ENCODE results near the gene OGFR. TPM values are rescaled to one million over a fixed set of nuclear protein-coding genes. Genes with fewer than 3 reads are reported as not detected.

The OGFR gene
- total and polyA plus RNA-seq, 8 donors, result 23.2 to 58.3 (median 31.6) TPM

- DNase-seq, result no peak
- H3K27me3 ChIP-seq, result peaks cover 0 to 11% of the 10 kb centered on the region in 2 donors
- H3K9me3 ChIP-seq, result no peaks in the 10 kb centered on the region
- H3K4me3 ChIP-seq, result no peak overlapping the region
- TF ChIP-seq, protein P1, sequence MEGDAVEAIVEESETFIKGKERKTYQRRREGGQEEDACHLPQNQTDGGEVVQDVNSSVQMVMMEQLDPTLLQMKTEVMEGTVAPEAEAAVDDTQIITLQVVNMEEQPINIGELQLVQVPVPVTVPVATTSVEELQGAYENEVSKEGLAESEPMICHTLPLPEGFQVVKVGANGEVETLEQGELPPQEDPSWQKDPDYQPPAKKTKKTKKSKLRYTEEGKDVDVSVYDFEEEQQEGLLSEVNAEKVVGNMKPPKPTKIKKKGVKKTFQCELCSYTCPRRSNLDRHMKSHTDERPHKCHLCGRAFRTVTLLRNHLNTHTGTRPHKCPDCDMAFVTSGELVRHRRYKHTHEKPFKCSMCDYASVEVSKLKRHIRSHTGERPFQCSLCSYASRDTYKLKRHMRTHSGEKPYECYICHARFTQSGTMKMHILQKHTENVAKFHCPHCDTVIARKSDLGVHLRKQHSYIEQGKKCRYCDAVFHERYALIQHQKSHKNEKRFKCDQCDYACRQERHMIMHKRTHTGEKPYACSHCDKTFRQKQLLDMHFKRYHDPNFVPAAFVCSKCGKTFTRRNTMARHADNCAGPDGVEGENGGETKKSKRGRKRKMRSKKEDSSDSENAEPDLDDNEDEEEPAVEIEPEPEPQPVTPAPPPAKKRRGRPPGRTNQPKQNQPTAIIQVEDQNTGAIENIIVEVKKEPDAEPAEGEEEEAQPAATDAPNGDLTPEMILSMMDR (IDR thresholded peaks at IDR 0.05), result no peak
- no peak overlapping the region for H3K27ac ChIP-seq
- no peaks in the 10 kb centered on the region for H3K36me3 ChIP-seq
- H3K4me1 ChIP-seq, result peaks cover 0 to 52% of the 10 kb centered on the region in 2 donors
- ATAC-seq, result no peak
- intact Hi-C loops (cut with DNase I), result loop anchor here in 1 of 2 donors (5.0 kb wide), 1 partner anchor 123 kb away; no protein-coding TSS in a partner anchor
These were observed 14.6 kb upstream of the OGFR start for GRCh38 chr20:62790075-62790474.

DNA sequence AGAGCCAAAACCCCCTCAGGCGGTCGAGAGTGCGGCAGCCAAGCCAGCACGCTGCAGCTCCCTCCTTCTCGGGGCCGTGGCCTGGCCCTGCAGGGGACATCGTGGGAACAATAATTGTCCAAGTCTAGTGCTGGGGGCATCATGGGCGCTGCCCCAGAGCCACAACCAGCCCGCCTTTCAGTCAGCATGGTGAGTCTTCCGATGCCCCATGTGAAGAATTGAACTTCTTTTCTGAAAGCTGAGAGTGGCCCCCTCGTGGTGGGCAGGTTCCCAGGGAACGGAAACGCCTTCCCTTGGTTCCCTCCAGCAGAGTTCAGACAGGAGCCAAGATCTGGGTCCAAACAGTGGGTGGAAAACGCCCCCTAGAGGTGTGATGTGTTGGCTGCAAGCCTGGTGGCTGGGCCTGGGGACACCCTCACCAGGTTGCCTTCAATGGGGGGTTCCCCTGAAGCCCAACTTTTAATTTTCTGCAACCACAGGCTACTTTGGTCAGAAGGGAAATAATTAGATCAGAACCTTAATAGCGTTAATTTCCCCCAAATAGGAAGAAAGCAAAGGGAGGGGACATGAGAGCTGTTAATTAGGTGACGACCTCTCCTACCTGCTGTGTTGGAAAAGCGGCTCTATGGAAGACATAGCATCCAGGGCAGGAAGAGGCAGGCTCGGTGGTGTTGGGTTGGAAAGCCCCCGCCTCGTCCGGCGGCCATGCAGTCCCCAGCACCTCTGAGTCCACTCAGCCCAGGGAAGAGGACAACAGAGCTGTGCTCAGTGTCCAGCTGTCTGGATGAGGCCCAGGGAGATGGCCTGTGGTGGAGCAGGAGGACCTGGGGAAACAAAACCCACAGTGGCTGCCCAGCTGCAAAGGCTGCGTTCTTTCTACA is 13.1 kb upstream of the OGFR start:
- intact Hi-C loops (cut with DNase I), result loop anchor here in 1 of 2 donors (5.0 kb wide), 1 partner anchor 124 kb away; no protein-coding TSS in a partner anchor
- peaks cover 0 to 52% of the 10 kb centered on the region in 2 donors for H3K4me1 ChIP-seq
- no peaks in the 10 kb centered on the region for H3K9me3 ChIP-seq
- no peaks in the 10 kb centered on the region for H3K36me3 ChIP-seq
- ATAC-seq, result peak; percentile 29
- no peaks in the 10 kb centered on the region for H3K27me3 ChIP-seq
- H3K4me3 ChIP-seq, result no peak overlapping the region
- TF ChIP-seq, protein P1 (IDR thresholded peaks at IDR 0.05), result peak; percentile 76 to 94
- no peak overlapping the region for H3K27ac ChIP-seq
- DNase-seq, result peak in 3 of 4 donors; percentile 78 to 92 (median 78)

DNA sequence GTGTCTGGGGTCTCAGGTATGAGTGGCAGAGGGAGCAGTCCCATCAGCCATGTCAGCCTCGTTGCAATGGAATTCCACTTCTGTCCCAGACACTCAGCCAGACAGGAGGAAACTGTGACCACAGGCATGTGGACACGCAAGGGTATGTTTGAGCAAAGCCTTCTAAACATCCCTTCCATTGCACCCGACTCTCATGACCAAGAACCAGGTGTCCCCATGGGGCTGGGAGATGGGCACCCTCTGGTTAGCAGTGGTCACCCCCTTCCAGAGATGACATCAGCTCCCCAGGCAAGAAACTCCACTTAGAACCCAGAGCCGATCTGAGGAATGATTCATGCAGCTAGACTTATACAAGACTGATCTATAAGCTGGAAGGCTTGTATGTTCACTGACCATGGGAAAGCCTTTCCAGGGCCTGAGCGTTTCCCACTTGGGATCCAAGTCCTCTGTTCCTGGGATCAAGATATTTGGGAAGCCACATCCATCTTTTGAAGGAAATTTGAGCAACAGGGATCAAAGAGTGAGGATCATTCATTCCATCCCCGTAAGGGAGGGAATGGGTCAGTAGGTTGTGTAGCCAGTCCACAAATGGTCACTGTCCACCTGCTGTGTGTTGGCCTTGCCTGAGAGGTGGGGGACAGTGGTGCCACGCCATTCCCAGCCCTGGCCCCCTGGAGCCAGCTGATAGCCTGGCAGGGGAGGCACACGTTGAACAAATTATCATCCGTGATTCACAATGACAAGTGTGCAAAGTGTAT is 12.3 kb upstream of the OGFR start:
- no peaks in the 10 kb centered on the region for H3K36me3 ChIP-seq
- H3K27ac ChIP-seq, result no peak overlapping the region
- TF ChIP-seq, protein P1 (IDR thresholded peaks at IDR 0.05), result no peak
- ATAC-seq (no peak), DNase-seq (no peak)
- no peaks in the 10 kb centered on the region for H3K27me3 ChIP-seq
- no peak overlapping the region for H3K4me3 ChIP-seq
- no peaks in the 10 kb centered on the region for H3K9me3 ChIP-seq
- intact Hi-C loops (cut with DNase I), result loop anchor here in 1 of 2 donors (5.0 kb wide), 1 partner anchor 125 kb away; no protein-coding TSS in a partner anchor
- peaks cover 4 to 49% of the 10 kb centered on the region in 2 donors for H3K4me1 ChIP-seq

- Histone ChIP-seq H3K4me3 (peak overlapping the region in 1 of 2 donors; percentile 59), H3K36me3 (peaks cover 0 to 3% of the 10 kb centered on the region in 2 donors), H3K4me1 (peaks cover 5 to 49% of the 10 kb centered on the region in 2 donors), H3K27me3 (no peaks in the 10 kb centered on the region), H3K9me3 (no peaks in the 10 kb centered on the region), H3K27ac (peak overlapping the region in 1 of 2 donors; percentile 96)
- DNase-seq (no peak), ATAC-seq (no peak)
- intact Hi-C loops (cut with DNase I), result loop anchor here in 1 of 2 donors (5.0 kb wide), 1 partner anchor 126 kb away; no protein-coding TSS in a partner anchor
- TF ChIP-seq, protein P1 (IDR thresholded peaks at IDR 0.05), result no peak
These were observed 11.5 kb upstream of the OGFR start for GRCh38 chr20:62792940-62793756.

Data from left lung (tissue), 10 donors.